ENCODE data around the gene SULF2.

DNA sequence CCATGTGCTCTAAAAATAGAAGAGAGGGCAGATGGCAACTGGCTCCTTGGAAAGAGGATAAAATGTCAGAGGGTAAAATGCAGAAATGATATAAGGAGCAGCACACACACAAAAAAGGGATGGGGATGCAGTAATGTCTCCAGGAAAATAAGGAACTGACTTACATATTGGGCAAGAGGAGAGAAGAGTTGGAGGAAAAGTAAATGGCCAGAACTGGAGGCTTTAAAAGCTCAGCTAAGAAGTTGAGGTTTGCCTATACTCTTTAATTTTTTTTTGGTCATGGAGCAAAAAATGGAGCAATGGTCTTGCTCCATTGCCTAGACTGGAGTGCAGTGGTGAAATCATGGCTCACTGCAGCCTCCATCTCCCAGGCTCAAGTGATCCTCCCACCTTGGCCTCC lies 93.7 kb downstream of the SULF2 start:
- TF ChIP-seq, protein P1, sequence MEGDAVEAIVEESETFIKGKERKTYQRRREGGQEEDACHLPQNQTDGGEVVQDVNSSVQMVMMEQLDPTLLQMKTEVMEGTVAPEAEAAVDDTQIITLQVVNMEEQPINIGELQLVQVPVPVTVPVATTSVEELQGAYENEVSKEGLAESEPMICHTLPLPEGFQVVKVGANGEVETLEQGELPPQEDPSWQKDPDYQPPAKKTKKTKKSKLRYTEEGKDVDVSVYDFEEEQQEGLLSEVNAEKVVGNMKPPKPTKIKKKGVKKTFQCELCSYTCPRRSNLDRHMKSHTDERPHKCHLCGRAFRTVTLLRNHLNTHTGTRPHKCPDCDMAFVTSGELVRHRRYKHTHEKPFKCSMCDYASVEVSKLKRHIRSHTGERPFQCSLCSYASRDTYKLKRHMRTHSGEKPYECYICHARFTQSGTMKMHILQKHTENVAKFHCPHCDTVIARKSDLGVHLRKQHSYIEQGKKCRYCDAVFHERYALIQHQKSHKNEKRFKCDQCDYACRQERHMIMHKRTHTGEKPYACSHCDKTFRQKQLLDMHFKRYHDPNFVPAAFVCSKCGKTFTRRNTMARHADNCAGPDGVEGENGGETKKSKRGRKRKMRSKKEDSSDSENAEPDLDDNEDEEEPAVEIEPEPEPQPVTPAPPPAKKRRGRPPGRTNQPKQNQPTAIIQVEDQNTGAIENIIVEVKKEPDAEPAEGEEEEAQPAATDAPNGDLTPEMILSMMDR (IDR thresholded peaks at IDR 0.05), result no peak
- TF ChIP-seq POLR2AphosphoS5 (IDR thresholded peaks at IDR 0.05), result no peak
